ENCODE data around the gene CDC16.

Gene CDC16

GRCh38 chr13:114236227-114236626, 1.5 kb downstream of the CDC16 start:
- Histone ChIP-seq H4K20me1 (ENCODE audit: insufficient read depth, low read length) (peaks cover 11% of the 10 kb centered on the region; the same call in 1 of the 2 replicates), H3K36me3 (replicated peaks; ENCODE audit: low read depth, low read length) (peaks cover 25% of the 10 kb centered on the region), H3K9ac (ENCODE audit: low read length) (peak overlapping the region; percentile 77), H3K9me3 (ENCODE audit: insufficient read depth, low read length) (no peaks in the 10 kb centered on the region), H3K27me3 (ENCODE audit: low read depth, low read length) (no peaks in the 10 kb centered on the region), H3K79me2 (ENCODE audit: low read length) (peaks cover 23% of the 10 kb centered on the region), H3K4me3 (ENCODE audit: low read length) (peak overlapping the region; percentile 80), H3K4me1 (ENCODE audit: low read length) (peaks cover 10% of the 10 kb centered on the region), H3K4me2 (ENCODE audit: low read length) (peak overlapping the region; percentile 80), H2AFZ (ENCODE audit: low read depth, low read length) (no peak overlapping the region), H3K27ac (ENCODE audit: low read length) (no peak overlapping the region)
- TF ChIP-seq CTCF (IDR thresholded peaks at IDR 0.05; ENCODE audit: low read depth, low read length) (no peak), EZH2phosphoT487 (IDR thresholded peaks at IDR 0.05; ENCODE audit: low read depth) (no peak)

GRCh38 chr13:114237415-114238112, 2.9 kb downstream of the CDC16 start:
- Histone ChIP-seq H3K9ac (ENCODE audit: low read length) (no peak overlapping the region), H3K4me2 (ENCODE audit: low read length) (no peak overlapping the region), H3K27ac (ENCODE audit: low read length) (no peak overlapping the region), H3K4me1 (ENCODE audit: low read length) (peaks cover 10% of the 10 kb centered on the region), H4K20me1 (ENCODE audit: insufficient read depth, low read length) (peaks cover 11% of the 10 kb centered on the region; the same call in 1 of the 2 replicates), H3K9me3 (ENCODE audit: insufficient read depth, low read length) (no peaks in the 10 kb centered on the region), H3K4me3 (ENCODE audit: low read length) (no peak overlapping the region), H3K36me3 (replicated peaks; ENCODE audit: low read depth, low read length) (peaks cover 34% of the 10 kb centered on the region), H2AFZ (ENCODE audit: low read depth, low read length) (no peak overlapping the region), H3K79me2 (ENCODE audit: low read length) (peaks cover 23% of the 10 kb centered on the region), H3K27me3 (ENCODE audit: low read depth, low read length) (no peaks in the 10 kb centered on the region)
- no peak for TF ChIP-seq EZH2phosphoT487 (IDR thresholded peaks at IDR 0.05; ENCODE audit: low read depth)
- no peak for TF ChIP-seq CTCF (IDR thresholded peaks at IDR 0.05; ENCODE audit: low read depth, low read length)

- Histone ChIP-seq H3K27me3 (ENCODE audit: low read depth, low read length) (no peaks in the 10 kb centered on the region), H2AFZ (ENCODE audit: low read depth, low read length) (no peak overlapping the region), H3K9ac (ENCODE audit: low read length) (no peak overlapping the region), H3K36me3 (replicated peaks; ENCODE audit: low read depth, low read length) (peaks cover 74% of the 10 kb centered on the region), H3K27ac (ENCODE audit: low read length) (no peak overlapping the region), H4K20me1 (ENCODE audit: insufficient read depth, low read length) (no peaks in the 10 kb centered on the region), H3K9me3 (ENCODE audit: insufficient read depth, low read length) (no peaks in the 10 kb centered on the region), H3K79me2 (ENCODE audit: low read length) (peaks cover 2% of the 10 kb centered on the region; the same call in 1 of the 2 replicates), H3K4me1 (ENCODE audit: low read length) (no peaks in the 10 kb centered on the region), H3K4me3 (ENCODE audit: low read length) (no peak overlapping the region), H3K4me2 (ENCODE audit: low read length) (no peak overlapping the region)
- no peak for TF ChIP-seq CTCF (IDR thresholded peaks at IDR 0.05; ENCODE audit: low read depth, low read length)
- no peak for TF ChIP-seq EZH2phosphoT487 (IDR thresholded peaks at IDR 0.05; ENCODE audit: low read depth)
Observed at GRCh38 chr13:114241918-114242317, 7.2 kb downstream of the CDC16 start.

- Histone ChIP-seq H3K27ac (ENCODE audit: low read length) (no peak overlapping the region), H3K4me2 (ENCODE audit: low read length) (no peak overlapping the region), H2AFZ (ENCODE audit: low read depth, low read length) (no peak overlapping the region), H3K9ac (ENCODE audit: low read length) (no peak overlapping the region), H4K20me1 (ENCODE audit: insufficient read depth, low read length) (no peaks in the 10 kb centered on the region), H3K27me3 (ENCODE audit: low read depth, low read length) (no peaks in the 10 kb centered on the region), H3K79me2 (ENCODE audit: low read length) (no peaks in the 10 kb centered on the region), H3K36me3 (replicated peaks; ENCODE audit: low read depth, low read length) (peaks cover 73% of the 10 kb centered on the region), H3K9me3 (ENCODE audit: insufficient read depth, low read length) (no peaks in the 10 kb centered on the region), H3K4me3 (ENCODE audit: low read length) (no peak overlapping the region), H3K4me1 (ENCODE audit: low read length) (no peaks in the 10 kb centered on the region)
- TF ChIP-seq EZH2phosphoT487 (IDR thresholded peaks at IDR 0.05; ENCODE audit: low read depth) (no peak), CTCF (IDR thresholded peaks at IDR 0.05; ENCODE audit: low read depth, low read length) (no peak)
Observed at GRCh38 chr13:114243971-114244370, 9.3 kb downstream of the CDC16 start.

All from OCI-LY3 (cell line).